G401 (cell line): ENCODE data around the gene DDX51. TPM values are rescaled to one million over a fixed set of nuclear protein-coding genes. Genes with fewer than 3 reads are reported as not detected.
"Not testable (repeated sequence)": the region's sequence is repeated elsewhere in the genome, so short reads cannot be mapped to it uniquely, and the experiment has no call there.

Experiments
- DNase-seq: peaks from one replicate; pipeline ENCODE4 v3.0.0-alpha.2; 2015; ENCODE audit warnings: low spot score
- in situ Hi-C: cut with HindIII; loops from 2 replicates; pipeline ENCODE4 v1.10.0; 2016; ENCODE audit warnings: low sequenced_read_pairs, mixed read lengths
- total RNA-seq: library from RNA; depleted of rRNA; stranded (reverse); fragments of >200 nt; shearing (Covaris generic); gene quantifications from 2 replicates; pipeline ENCODE4 v1.2.3, GENCODE V29; 2014

DDX51 gene
- total RNA-seq, 1 experiment from 2014 or later, result 28.9 TPM

- in situ Hi-C loops, result no loop called here
- DNase-seq, result no peak
Measured at GRCh38 chr12:132144810-132145168, 670 bp upstream of the DDX51 start.

- in situ Hi-C loops, result no loop called here
- DNase-seq, result no peak
Measured at GRCh38 chr12:132143336-132144071, 615 bp downstream of the DDX51 start.

- no peak for DNase-seq
- in situ Hi-C loops, result no loop called here
Measured at GRCh38 chr12:132142679-132143335, 1.3 kb downstream of the DDX51 start.

GRCh38 chr12:132141976-132142678, 2.0 kb downstream of the DDX51 start:
- DNase-seq, result no peak
- in situ Hi-C loops, result no loop called here

GRCh38 chr12:132140918-132141841, 2.9 kb downstream of the DDX51 start:
- in situ Hi-C loops, result no loop called here
- DNase-seq, result no peak

GRCh38 chr12:132140501-132140900, 3.6 kb downstream of the DDX51 start:
- no peak for DNase-seq
- in situ Hi-C loops, result no loop called here

GRCh38 chr12:132139912-132140311, 4.2 kb downstream of the DDX51 start:
- DNase-seq, result no peak
- in situ Hi-C loops, result no loop called here

GRCh38 chr12:132138941-132139871, 4.9 kb downstream of the DDX51 start:
- DNase-seq, result no peak
- in situ Hi-C loops, result no loop called here

- DNase-seq, result no peak
- in situ Hi-C loops, result no loop called here
Measured at GRCh38 chr12:132137483-132138125, 6.5 kb downstream of the DDX51 start.

GRCh38 chr12:132136226-132136625, 7.9 kb downstream of the DDX51 start:
- in situ Hi-C loops, DNase-seq: not testable (repeated sequence)

GRCh38 chr12:132134653-132135183, 9.4 kb downstream of the DDX51 start:
- in situ Hi-C loops, result not testable (repeated sequence)

GRCh38 chr12:132133952-132134652, 10.0 kb downstream of the DDX51 start:
- in situ Hi-C loops, result no loop called here
- no peak for DNase-seq

More at GRCh38 chr12:132134653-132135183, 9.4 kb downstream of the DDX51 start:
- not testable (repeated sequence) for DNase-seq

GRCh38 chr12:132132609-132133430, 11.3 kb downstream of the DDX51 start:
- in situ Hi-C loops, result no loop called here
- no peak for DNase-seq

GRCh38 chr12:132131952-132132351, 12.2 kb downstream of the DDX51 start:
- in situ Hi-C loops, result no loop called here
- DNase-seq, result no peak

GRCh38 chr12:132131229-132131628, 12.9 kb downstream of the DDX51 start:
- in situ Hi-C loops, result no loop called here
- DNase-seq, result no peak

GRCh38 chr12:132130690-132131089, 13.4 kb downstream of the DDX51 start:
- DNase-seq, result no peak
- in situ Hi-C loops, result no loop called here
